Left ventricle myocardium inferior (tissue), 1 donor: ENCODE measurements around the gene MYBPC3. TPM values are rescaled to one million over a fixed set of nuclear protein-coding genes. Genes with fewer than 3 reads are reported as not detected.

Source experiments
- DNase-seq: peaks from one replicate; pipeline ENCODE4 v3.0.0-alpha.2; 2020
- H3K27ac ChIP-seq: fragments of 200-600 bp; replicated peaks from 2 replicates; pipeline ENCODE4 v1.8.0; 2021
- H3K27me3 ChIP-seq: fragments of 200-600 bp; 2 replicates; pipeline ENCODE4 v1.8.0; 2021; ENCODE audit warnings: low read depth
- H3K36me3 ChIP-seq: fragments of 200-600 bp; 2 replicates; pipeline ENCODE4 v1.8.0; 2021
- H3K4me1 ChIP-seq: fragments of 200-600 bp; 2 replicates; pipeline ENCODE4 v1.8.0; 2021
- H3K4me3 ChIP-seq: fragments of 200-600 bp; 2 replicates; pipeline ENCODE4 v1.8.0; 2021; ENCODE audit warnings: mild to moderate bottlenecking, moderate library complexity
- H3K9me3 ChIP-seq: fragments of 200-600 bp; replicated peaks from 2 replicates; pipeline ENCODE4 v1.8.0; 2021
- intact Hi-C: fragments of 100-400 bp; cut with micrococcal nuclease; formaldehyde crosslinking; loops from one replicate; pipeline ENCODE4 v1.11.0; 2022
- total RNA-seq: library from RNA; stranded (reverse); fragmentation: NEBNext Ultra II Directional; extraction: Animal tissue kit (Norgen Biotek cat#: 25700); gene quantifications from one replicate; pipeline ENCODE4 v1.2.1, GENCODE V29; 2021
- TF ChIP-seq, protein P1 (sequence below): fragments of 200-600 bp; IDR thresholded peaks from 2 replicates; pipeline ENCODE4 v1.8.0; 2021; ENCODE audit warnings: antibody characterized with exemption, mild to moderate bottlenecking, borderline replicate concordance
- donor health status: DM: no; HTN: yes; CAD: no; lungs with severe emphysema.

Gene MYBPC3
- total RNA-seq, 1 donor from 2014 or later = 2,538 TPM

DNA sequence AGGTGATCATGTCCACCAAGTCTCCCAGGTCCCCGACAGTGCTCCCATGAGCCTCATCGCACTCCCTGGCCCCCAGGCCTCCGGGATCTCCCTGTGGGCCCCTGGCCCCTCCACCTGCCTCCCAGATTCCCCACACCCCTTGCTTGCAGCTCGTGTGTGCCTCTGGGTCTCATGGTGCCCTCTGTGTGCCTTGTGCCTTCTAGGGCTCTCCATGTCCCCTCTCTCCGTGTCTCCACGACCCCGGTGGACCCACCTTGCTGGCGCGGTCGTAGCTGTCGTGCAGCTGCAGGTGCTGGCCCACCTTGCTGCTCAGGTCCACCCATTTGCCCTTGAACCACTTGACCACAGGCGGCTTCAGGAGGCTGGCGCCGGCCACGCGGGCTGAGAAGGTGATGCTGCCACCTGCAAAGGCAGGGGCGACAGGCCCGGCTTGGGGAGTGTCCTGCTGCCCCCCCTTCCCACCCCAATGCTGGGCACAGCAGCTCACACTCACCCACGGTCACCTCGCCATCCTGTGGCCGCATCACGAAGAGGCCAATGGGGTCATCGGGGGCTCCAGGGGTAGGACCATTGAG, 2.9 kb downstream of the MYBPC3 start:
- intact Hi-C loops = no loop called here
- Histone ChIP-seq H3K27me3 (no peaks in the 10 kb centered on the region), H3K36me3 (peaks cover 56% of the 10 kb centered on the region), H3K9me3 (no peaks in the 10 kb centered on the region), H3K27ac (peak overlapping the region; percentile 97), H3K4me3 (peak overlapping the region; percentile 77), H3K4me1 (peaks cover 64% of the 10 kb centered on the region)
- TF ChIP-seq, protein P1, sequence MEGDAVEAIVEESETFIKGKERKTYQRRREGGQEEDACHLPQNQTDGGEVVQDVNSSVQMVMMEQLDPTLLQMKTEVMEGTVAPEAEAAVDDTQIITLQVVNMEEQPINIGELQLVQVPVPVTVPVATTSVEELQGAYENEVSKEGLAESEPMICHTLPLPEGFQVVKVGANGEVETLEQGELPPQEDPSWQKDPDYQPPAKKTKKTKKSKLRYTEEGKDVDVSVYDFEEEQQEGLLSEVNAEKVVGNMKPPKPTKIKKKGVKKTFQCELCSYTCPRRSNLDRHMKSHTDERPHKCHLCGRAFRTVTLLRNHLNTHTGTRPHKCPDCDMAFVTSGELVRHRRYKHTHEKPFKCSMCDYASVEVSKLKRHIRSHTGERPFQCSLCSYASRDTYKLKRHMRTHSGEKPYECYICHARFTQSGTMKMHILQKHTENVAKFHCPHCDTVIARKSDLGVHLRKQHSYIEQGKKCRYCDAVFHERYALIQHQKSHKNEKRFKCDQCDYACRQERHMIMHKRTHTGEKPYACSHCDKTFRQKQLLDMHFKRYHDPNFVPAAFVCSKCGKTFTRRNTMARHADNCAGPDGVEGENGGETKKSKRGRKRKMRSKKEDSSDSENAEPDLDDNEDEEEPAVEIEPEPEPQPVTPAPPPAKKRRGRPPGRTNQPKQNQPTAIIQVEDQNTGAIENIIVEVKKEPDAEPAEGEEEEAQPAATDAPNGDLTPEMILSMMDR = no peak
- DNase-seq = no peak

DNA sequence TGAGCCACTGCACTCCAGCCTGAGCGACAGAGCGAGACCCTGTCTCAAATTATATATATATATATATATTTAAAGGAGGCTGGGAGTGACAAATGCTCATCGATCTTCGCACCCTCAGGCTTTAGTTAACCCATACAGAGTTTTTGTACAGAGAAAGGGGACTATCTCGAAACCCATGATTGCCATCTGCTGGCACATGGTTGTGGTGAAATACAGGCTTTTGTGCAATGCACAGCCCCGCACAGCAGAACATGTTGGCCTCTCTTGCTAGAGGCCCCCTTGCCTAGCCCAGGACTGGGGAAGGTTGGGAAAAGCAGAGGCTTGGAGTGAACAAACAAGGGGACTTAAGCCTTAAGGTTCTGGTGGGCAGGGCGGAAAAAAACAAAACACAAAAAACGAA, 3.6 kb downstream of the MYBPC3 start:
- H3K27ac ChIP-seq = peak overlapping the region; percentile 97
- H3K27me3 ChIP-seq = no peaks in the 10 kb centered on the region
- peaks cover 68% of the 10 kb centered on the region for H3K4me1 ChIP-seq

DNA sequence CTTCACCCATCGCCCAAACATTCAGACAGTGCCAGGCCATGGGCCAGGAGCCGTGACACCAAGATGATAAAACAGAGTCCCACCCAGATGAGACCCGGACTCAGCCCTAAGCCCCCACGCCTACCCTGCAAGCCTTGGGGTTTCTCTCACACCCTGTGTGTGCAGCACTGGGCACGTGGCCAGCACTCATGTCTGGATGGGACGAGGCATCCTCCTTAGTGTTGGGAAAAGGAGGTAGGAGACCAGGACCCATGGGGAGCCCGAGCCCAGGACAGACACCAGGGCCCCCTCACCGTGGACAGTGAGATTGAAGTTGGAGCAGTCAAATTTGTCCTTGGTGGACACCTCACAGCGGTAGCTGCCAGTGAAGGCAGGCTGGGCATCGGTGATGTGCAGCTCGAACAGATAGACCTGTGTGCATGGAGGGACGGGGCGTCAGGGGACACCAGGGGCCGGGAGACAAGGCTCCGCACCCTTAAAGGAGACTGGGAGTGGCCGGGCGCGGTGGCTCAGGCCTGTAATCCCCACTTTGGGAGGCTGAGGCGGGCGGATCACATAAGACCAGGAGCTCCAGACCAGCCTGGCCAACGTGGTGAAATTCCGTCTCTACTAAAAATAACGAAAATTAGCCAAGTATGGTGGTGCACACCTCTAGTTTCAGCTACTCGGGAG, 4.2 kb downstream of the MYBPC3 start:
- peaks cover 68% of the 10 kb centered on the region for H3K4me1 ChIP-seq
- no peaks in the 10 kb centered on the region for H3K9me3 ChIP-seq
- no peaks in the 10 kb centered on the region for H3K27me3 ChIP-seq
- DNase-seq = no peak
- TF ChIP-seq, protein P1 = no peak
- H3K36me3 ChIP-seq = peaks cover 66% of the 10 kb centered on the region
- peak overlapping the region; percentile 97 for H3K27ac ChIP-seq
- intact Hi-C loops = no loop called here
- H3K4me3 ChIP-seq = peak overlapping the region; percentile 77

More for the DNA sequence above, 3.6 kb downstream of the MYBPC3 start:
- intact Hi-C loops = no loop called here
- TF ChIP-seq, protein P1 = no peak
- DNase-seq = no peak
- Histone ChIP-seq H3K4me3 (peak overlapping the region; percentile 77), H3K36me3 (peaks cover 64% of the 10 kb centered on the region), H3K9me3 (no peaks in the 10 kb centered on the region)

DNA sequence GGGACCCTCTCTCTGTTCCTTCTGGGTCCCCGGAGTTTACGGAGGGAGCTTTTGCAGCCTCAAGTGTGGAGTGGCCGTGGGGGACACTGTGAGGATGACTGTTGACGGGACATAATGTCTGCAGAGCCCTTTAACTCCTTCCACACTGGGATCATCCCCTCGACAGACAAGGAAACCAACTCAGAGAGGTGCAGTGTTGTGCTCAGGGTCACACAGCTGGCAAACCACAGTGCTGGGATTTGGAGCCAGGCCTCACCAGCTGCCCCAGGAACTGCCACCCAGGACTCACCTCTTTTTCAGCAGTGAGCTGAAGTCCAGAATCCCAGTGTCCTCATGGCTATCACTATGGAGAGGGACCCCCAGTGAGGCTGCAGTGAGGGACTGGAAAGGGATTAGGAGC, 5.4 kb downstream of the MYBPC3 start:
- DNase-seq = no peak
- Histone ChIP-seq H3K4me1 (peaks cover 77% of the 10 kb centered on the region), H3K27ac (peak overlapping the region; percentile 97), H3K4me3 (peak overlapping the region; percentile 77), H3K27me3 (no peaks in the 10 kb centered on the region), H3K36me3 (peaks cover 72% of the 10 kb centered on the region), H3K9me3 (no peaks in the 10 kb centered on the region)
- intact Hi-C loops = no loop called here
- TF ChIP-seq, protein P1 = no peak

DNA sequence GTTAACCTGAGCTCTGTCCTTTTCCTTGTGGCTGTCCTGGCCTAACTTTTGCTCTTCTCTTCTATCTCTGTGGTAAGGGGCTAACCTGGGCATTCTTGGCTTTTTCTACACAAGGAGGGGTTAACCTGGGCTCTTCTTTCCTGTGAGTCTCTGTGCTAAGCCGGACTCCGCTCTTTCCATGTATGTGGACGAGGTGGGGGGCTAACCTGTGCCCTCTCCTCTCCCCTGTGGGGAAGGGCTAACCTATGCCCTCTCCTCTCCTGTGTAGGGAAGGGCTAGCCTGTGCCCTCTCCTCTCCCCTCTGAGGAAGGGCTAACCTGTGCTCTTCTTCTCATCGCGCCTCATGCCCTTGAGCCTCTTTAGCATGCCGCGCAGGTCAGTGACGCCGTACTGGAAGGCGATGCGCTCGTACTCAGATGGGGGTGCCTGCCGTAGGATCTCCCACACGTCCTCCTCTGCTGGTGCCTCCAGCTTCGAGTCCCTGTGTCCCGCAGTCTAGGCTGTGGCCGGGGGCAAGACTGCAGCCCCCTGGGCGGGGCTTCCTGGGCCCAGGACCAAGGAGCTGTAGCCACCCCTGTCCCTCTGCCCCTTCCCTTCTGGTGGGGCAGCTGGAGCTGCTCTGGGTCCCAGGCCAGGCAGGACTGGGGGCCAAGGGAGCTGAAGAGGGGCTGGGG, 6.5 kb downstream of the MYBPC3 start:
- peaks cover 84% of the 10 kb centered on the region for H3K4me1 ChIP-seq
- no peak for DNase-seq
- peaks cover 75% of the 10 kb centered on the region for H3K36me3 ChIP-seq
- H3K4me3 ChIP-seq = peak overlapping the region; percentile 77
- H3K9me3 ChIP-seq = no peaks in the 10 kb centered on the region
- intact Hi-C loops = no loop called here
- TF ChIP-seq, protein P1 = no peak
- no peaks in the 10 kb centered on the region for H3K27me3 ChIP-seq
- H3K27ac ChIP-seq = peak overlapping the region; percentile 97
